NCI-H1092 treated with DMSO at 0.1 percent for 48 hours (cell line): ENCODE measurements around the gene APH1A.
A peak's percentile ranks its signal among the peaks of the same experiment; 100 is the strongest.
"Not testable (repeated sequence)": the region's sequence is repeated elsewhere in the genome, so short reads cannot be mapped to it uniquely, and the experiment has no call there.

Experiments used
- DNase-seq: peaks from one replicate; lab custom pipeline; 2025; lab: John Stamatoyannopoulos, UW

Gene APH1A

GRCh38 chr1:150268340-150268704 is 494 bp downstream of the APH1A start:
- DNase-seq, result no peak

GRCh38 chr1:150267896-150268295 is 920 bp downstream of the APH1A start:
- DNase-seq, result no peak

GRCh38 chr1:150263549-150263948 is 5.3 kb downstream of the APH1A start:
- no peak for DNase-seq

GRCh38 chr1:150262388-150263320 is 6.2 kb downstream of the APH1A start:
- DNase-seq, result no peak

- DNase-seq, result no peak
These were observed 7.4 kb downstream of the APH1A start for GRCh38 chr1:150261367-150261766.

GRCh38 chr1:150259758-150260669 is 8.8 kb downstream of the APH1A start:
- peak; percentile 43 for DNase-seq

GRCh38 chr1:150259217-150259616 is 9.6 kb downstream of the APH1A start:
- DNase-seq, result no peak

GRCh38 chr1:150257624-150258585 is 10.9 kb downstream of the APH1A start, which contains the start of gene CA14:
CA14 (plus strand) TSS chr1:150257774; CDS start chr1:150258129, 355 bp downstream.
- no peak for DNase-seq

GRCh38 chr1:150256554-150257341 is 12.1 kb downstream of the APH1A start:
- DNase-seq, result peak; percentile 23

GRCh38 chr1:150256198-150256553 is 12.6 kb downstream of the APH1A start:
- peak; percentile 67 for DNase-seq

GRCh38 chr1:150249936-150250335 is 18.9 kb downstream of the APH1A start:
- no peak for DNase-seq

GRCh38 chr1:150243003-150243402 is 25.8 kb downstream of the APH1A start:
- DNase-seq, result no peak

GRCh38 chr1:150237746-150238145 is 31.1 kb downstream of the APH1A start:
- DNase-seq, result no peak

GRCh38 chr1:150237176-150237575 is 31.6 kb downstream of the APH1A start:
- not testable (repeated sequence) for DNase-seq

GRCh38 chr1:150236614-150237100 is 32.2 kb downstream of the APH1A start:
- DNase-seq, result no peak

GRCh38 chr1:150235852-150236613 is 32.8 kb downstream of the APH1A start, which contains the start of gene ANP32E:
ANP32E (minus strand) TSS chr1:150236112; CDS start chr1:150235786, 326 bp downstream.
- peak; percentile 100 for DNase-seq

- no peak for DNase-seq
These were observed 33.4 kb downstream of the APH1A start for GRCh38 chr1:150235294-150235851.

- peak; percentile 62 for DNase-seq
These were observed 34.1 kb downstream of the APH1A start for GRCh38 chr1:150234566-150235293.

GRCh38 chr1:150234309-150234565 is 34.6 kb downstream of the APH1A start:
- no peak for DNase-seq
